Measurements from ENCODE around the gene EFCAB3.
A peak's percentile ranks its signal among the peaks of the same experiment; 100 is the strongest.
"Not testable (repeated sequence)": the region's sequence is repeated elsewhere in the genome, so short reads cannot be mapped to it uniquely, and the experiment has no call there.

Gene EFCAB3

DNA sequence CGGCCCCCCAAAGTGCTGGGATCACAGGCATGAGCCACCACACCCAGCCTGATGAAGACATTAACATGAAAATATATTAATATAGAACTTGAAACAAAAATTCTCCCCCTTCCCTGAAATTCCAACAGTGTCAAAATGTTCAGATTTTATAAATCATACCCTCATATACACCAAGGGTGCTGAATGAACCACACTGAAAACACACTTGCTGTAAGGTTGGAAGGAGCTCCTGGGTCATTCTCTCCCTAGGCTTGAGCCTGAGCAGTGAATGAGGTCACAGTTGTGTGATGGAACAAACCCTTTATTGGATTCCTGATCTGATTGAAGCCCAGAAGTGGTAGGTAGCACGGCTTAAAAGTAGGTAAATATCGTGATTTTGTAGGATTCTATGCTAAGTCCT lies at the start of gene EFCAB3:
Gene EFCAB3 (plus strand): TSS at position 301 of the 400 bp plus-strand sequence. CDS start 2,427 bp downstream, outside the sequence.
- no peak for DNase-seq

DNA sequence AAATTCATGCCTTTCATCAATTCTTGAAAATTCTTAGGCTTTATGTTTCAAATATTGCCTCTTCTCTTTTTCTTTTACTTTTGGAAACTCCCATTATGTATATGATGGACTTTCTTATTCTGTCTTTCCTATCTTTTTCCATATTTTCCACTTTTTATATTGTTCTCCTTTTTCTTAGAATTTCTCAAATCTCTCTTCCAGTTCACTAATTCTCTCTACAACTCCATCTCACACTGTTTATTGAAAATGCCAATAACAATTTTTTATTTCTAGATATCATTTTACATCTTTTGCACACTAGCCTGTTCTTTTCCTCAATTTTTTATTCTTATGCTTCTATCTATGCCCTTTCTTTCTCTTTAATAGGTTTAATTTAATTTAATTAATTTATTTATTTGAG lies 43.8 kb upstream of the EFCAB3 start:
- no peak for DNase-seq

DNA sequence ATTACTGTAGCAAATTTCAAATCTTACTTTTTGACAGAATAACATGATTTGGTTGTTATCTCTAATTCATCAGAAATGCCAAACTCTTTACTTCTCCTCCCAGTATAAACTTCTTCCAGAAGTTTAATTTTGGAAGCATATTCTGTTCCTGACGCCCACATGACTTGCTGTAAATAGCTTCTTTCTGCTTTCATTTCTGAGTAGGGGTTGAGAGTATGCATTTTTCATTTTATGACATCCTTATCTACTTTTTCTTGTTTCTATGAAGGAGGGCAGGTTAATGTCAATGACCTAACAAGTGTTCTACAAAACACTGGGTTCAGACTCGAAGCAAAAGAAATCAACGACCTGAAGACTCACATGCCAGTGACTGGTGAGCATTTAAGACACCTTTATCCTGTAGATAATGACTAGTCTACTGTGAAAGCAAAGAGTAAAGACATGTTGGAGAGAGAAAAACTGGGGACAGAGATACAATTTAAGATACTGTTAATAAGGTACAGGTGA lies 36.5 kb upstream of the EFCAB3 start:
- no peak for DNase-seq

DNA sequence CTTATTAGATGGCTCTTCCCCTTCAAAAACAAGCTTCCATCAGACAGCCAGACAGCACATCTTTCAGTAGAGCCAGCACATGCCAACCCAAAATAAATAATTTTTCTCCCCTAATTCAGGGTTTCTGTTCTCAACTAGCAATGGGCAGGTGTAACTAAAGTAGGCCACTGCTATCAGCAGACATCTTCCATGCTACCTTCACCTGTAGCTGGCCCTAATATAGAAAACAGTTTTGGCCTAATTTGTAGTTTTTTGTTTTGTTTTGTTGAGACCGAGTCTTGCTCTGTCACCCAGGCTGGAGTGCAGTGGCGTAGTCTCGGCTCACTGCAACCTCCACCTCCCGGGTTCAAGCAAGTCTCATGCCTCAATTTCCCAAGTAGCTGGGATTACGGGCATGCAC lies 29.2 kb upstream of the EFCAB3 start:
- DNase-seq: no peak

DNA sequence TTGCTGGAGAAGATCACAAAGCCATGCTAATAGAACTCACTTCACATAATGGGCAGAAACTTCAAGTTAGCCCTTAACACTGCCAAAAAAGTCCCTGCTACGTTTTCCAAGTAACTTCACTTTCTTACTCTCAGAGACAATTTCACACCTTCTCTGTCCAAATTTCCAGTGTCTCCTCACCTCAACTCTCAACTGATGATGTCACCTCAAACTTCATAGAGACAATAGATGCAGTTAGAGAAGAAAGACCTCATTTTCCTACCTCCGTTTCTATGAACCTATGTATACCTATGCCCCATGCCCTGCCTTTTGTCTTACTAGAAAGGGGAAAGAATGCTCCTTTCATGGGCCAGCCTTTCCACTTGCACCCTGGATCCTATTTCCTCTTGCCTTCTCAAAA lies 14.2 kb upstream of the EFCAB3 start:
- DNase-seq: no peak

DNA sequence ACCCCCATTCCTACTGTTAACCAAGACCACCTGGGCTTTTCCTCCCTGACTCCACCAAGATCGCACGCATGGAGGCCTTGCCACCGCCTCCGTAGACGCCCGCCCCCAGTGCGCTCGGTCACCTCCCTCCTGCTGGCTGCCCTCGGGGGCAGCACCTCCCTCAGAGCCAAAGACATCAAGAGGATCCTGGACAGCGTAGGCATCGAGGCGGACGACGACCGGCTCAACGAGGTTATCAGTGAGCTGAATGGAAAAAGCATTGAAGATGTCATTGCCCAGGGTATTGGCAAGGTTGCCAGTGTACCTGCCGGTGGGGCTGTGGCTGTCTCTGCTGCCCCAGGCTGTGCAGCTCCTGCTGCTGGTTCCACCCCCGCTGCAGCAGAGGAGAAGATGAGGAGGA lies 1.2 kb downstream of the EFCAB3 start:
- DNase-seq: no peak

DNA sequence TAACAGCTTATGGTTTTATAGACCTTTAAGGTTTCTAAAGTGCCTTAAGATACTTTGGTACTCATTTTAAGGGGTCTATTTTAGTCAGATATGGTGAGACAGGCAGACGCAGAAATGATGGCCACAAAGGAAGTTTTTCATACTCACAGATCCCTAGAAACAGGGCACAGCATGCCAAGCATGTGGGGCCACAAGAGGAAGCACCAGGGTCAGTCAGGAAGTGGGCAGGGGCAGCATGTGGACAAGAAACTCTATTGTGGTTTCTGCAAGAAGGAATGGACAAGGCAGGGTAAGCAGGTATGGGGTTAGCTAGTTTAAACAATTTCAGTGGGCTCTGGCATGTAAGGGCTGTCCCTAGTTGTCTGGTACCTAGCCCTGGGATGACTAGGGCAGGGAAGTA lies 8.5 kb downstream of the EFCAB3 start:
- DNase-seq: no peak

DNA sequence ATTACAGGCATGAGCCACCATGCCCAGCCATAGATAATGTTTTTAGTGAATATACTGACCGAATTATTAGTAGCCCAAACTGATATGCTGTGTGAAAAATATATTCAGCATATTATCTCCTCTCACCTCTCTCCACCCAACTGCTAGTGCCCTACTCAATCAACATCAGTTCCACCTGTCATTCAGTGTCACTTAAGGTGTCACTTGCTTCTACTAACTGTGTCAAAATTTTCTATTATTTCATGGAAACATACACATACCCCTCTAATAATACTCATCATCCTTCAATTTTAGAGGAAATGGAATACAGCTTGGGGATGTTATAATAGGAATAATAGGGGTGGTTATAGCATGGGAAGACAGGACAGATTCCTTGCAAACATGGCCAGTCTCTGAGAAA lies 12.6 kb downstream of the EFCAB3 start:
- no peak for DNase-seq

DNA sequence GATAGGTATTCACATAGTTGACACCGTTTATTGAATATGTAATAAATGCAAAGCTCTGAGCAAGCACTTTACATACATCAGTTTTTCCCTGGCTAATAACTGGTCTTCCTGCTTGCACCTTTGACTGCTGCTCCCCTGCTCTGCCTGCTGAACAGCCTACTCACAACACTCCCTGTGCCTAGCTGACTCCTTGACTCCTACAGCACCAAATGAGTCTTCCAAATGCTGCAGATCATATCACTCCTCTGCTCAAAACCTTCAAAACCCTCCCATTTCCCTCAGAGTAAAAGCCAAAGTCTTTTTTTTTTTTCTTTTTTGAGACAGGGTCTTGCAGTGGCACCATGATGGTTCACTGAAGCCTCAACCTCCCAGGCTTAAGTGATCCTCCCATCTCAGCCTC lies 18.5 kb downstream of the EFCAB3 start:
- no peak for DNase-seq

DNA sequence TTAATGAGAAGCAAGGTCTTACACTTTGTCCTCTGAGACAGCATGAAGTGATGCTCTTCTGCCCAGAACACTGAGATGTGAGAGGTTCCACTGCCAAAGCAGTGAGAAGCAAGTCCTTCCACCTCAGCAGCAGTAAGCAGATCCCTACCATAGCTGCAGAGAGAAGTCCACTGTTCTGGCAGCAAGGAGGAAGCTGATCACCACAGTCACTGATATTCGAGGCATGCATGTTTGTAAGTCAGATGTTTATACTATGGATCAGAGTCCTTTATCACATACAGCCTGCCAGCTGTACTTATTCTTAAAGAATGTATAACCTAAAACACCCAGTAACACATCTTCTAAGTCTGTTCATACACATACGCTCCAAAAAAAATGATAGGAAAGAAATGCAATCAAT lies 25.1 kb downstream of the EFCAB3 start:
- DNase-seq: no peak

DNA sequence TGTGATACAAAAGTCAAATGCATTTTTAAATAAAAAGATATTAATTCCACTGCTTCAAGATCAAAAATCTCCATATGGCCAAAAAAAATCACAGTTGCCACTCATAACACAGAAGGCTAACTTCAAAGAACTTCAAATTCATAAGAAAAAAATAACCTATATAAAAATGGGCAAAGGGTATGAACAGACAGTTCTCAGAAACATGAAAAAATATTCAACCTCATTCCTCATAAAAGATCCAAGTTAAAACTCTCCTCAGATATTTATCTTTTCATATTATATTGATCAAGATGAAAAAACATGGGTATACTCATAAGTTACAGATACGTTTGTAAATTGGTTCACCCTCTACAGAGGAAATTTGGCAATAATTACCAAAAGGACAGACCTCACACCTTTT lies 32.7 kb downstream of the EFCAB3 start:
- not testable (repeated sequence) for DNase-seq

DNA sequence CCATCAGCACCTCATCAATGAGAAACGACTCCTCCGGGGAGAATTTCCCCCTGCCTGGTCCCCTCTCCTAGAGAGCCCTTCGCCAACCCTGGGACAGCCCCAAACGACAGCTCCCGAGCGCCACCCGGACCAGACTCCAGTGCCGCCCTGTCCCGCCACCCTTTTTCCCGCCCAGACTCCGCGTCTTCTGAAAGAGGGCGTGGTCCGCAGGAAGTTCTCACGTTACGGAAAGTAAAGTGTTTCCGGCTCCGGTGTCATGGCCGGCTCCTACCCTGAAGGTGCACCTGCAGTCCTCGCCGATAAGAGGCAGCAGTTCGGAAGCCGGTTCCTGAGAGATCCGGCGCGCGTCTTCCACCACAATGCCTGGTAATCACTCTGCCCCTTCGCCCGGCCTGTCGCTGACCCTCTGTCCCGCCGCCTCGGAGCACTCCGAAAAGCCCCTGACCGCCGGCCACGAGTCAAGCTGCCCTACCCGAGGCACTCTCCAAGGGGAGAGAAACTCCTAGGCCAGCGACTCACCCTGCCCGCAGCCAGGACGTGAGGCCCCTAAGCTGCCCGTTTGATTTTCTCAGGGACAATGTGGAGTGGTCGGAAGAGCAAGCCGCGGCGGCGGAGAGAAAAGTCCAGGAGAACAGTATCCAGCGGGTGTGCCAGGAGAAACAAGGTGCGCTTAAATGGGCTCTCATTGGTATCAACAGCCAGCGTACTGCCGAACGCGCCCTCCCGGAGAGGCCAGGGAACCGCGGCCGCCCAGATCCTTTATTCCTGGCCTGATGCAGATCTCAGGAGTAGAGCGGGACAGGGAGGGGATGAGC lies 43.5 kb downstream of the EFCAB3 start, which contains the start of gene METTL2A:
Gene METTL2A (plus strand): TSS at position 251 of the 815 bp plus-strand sequence. CDS start 6 bp downstream, at position 257.
- peak in 50 of 51 donors; percentile 8 to 87 (median 66) for DNase-seq

DNA sequence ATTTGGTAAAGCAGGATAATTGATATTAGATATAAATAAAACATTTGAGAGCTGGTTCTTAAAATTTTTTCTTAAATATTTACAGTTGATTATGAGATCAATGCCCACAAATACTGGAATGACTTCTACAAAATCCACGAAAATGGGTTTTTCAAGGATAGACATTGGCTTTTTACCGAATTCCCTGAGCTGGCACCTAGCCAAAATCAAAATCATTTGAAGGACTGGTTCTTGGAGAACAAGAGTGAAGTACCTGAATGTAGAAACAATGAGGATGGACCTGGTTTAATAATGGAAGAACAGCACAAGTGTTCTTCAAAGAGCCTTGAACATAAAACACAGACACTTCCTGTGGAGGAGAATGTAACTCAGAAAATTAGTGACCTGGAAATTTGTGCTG lies 45.9 kb downstream of the EFCAB3 start:
- not testable (repeated sequence) for DNase-seq

DNA sequence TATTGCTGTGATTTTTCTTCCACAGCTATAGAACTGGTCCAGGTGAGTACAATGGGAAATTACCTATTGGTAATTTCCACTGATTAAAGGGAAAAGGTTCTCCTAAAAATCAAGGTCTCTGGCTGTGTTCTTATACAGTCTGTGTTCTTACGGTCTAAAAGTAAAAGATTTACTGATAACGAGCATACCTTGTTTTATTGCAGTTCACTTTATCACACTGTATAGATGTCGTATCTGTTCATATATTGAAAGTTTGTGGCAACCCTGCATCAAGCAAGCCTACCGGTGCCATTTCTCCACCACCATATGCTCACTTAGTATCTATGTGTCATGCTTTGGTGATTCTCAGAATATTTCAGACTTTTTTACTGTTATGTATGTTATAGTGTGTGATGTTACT lies 54.9 kb downstream of the EFCAB3 start:
- not testable (repeated sequence) for DNase-seq

DNA sequence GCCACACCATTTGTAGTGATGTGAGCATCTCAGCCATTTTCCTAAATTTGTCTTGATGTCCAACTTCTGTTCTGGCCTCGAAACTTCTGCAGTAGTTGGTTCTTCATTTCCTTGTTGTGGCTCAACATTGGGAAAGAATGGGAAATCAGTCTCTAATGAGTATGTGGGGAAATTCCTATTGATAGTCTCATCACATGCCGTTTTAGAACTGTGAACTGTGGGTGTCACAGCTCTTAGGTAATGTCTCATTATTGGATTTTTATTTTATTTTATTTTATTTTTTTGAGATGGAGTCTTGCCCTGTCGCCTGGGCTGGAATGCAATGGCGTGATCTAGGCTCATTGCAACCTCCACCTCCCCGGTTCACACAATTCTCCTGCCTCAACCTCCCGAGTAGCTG lies 60.8 kb downstream of the EFCAB3 start:
- not testable (repeated sequence) for DNase-seq

DNA sequence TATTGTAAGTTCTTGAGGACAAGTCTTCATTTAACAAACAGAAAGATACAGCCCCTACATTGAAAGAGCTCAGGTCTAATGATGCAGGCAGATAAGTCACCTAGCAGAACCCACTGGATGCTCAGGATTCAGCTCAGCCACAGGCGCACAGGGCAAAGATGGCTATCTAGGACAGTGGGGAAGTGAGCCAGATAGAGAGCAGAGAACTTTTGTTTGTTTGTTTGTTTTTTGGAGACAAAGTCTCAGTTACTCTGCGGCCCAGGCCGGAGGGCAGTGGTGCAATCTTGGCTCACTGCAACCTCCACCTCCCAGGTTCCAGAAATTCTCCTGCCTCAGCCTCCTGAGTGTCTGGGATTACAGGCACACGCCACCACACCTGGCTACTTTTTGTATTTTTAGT lies 63.7 kb downstream of the EFCAB3 start:
- DNase-seq: no peak

DNA sequence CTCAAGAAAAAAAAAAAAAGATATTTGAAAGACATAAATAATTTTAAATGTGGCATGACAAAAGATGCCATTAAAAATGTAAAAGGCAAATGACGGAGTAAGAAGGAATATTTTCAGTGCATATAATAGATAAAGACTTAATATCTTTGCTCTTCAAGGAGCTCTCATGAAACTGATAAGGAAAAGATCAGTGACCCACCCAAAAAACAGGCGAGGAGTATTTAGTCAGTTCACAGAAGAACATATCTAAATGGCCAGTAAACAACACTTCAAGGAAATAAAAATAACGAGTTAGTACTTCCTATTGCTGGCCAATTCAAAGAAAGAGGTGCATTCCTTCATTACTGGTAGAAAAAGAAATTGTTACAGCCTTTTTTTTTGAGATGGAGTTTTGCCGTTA lies 65.4 kb downstream of the EFCAB3 start:
- DNase-seq: not testable (repeated sequence)

DNA sequence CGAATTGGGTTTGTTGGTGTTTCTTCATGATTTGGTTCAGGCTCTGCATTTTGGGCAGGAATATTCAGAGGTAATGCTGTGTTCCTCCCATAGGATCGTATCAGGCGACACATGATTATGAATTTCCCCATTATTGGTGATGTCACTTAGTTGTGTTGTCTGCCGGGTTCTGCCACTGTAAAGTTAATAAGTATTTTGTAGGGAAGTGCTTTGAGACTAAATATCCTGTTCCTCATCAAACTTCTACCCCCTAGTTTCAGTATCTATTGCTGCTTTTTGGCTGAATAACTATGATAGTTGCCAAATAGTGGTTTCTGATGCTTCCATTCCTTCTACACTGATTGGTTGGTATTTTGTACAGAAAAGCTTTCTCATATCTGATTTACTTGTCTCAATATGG lies 71.8 kb downstream of the EFCAB3 start:
- DNase-seq: not testable (repeated sequence)

DNA sequence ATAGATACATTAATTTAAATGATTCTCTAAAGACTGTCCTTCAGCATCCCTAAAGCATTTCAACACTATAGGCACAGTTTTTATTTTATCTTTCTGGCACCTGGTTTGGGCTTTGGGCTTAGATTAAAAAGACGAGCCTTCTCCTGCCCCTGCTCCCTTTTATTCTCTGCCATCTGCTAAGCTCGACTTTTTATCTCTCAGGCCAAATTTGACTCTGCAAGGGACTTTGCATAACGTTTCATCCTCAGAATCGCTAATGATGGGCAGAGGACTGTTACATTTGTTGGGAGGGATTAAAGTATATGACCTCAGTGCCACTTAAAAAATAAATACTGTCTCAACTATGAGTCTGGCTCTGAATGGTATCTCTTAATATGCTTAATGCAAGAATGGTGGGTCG lies 72.7 kb downstream of the EFCAB3 start:
- not testable (repeated sequence) for DNase-seq

DNA sequence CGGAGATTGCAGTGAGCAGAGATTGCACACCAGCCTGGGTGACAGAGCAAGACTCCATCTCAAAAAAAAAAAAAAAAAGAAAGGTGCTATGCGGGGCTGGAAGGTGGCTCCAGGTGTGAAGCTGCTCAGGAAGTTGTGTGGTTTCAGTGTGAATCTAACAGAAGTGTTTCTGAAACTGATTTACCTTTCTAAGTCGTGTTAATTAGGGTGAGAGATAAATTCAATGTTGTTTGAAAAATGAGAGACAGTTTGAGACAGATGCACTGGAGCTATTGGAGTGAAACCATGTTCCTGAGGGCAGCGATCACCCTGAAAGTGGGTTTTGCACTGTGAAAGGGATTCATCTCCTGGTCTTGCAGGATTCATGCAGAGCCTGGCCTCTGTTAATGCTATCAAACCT lies 73.3 kb downstream of the EFCAB3 start:
- not testable (repeated sequence) for DNase-seq

DNA sequence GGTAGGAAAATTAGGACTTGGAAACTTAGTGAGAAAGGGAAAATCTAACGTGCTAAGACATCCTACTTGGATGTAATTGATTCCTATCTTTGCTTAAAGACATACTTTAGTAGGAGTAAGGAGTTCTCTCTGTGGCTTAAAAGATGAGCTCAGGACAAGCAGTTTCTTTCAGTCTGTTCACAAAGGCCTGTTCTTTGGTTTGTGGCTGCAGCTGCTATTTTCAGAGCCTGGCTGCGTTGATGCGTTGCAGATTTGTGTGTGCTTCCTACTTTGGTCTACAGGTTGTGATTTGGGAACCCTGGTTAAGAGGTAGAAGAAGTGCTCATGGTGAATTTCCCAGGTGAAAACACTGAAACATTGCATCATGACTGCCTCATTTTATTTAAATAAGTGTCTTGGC lies 73.8 kb downstream of the EFCAB3 start:
- DNase-seq: peak in 10 of 51 donors; percentile 3 to 33 (median 11)

DNA sequence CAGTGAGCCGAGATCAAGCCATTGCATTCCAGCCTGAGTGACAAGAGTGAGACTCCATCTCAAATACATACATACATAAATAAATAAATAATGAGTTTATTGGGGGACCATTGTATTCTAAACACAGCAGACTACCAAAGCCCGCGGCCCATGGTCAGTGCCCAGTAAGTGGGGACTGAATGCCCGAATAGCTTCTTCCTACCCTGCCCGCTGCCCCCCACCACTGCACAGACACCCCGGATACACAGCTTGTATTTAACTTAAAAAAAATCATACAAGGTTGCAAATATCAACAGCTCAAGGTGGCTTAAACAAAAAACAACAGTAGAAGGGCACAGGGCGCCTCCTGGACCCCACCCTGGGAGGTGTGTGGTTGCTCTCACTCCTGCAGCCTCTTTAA lies 75.7 kb downstream of the EFCAB3 start:
- no peak for DNase-seq

DNA sequence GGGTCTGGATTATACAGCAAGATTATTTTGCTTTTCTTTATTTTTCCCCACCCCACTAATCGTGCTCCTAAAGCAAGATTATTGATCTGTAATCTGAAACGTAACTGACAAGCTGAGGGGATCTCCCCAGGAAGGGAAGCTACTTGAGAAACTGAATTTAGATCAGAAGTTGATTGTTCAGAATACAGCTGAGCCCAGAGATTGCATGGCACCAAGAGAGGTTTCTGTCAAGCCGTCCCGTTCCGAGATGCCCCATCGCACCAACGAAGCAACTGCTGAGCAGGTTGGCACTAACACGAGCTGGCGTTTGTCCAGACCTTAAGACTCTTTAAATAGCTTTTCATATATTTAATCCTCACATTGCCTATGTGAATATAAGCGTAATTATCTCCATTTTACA lies 78.1 kb downstream of the EFCAB3 start:
- not testable (repeated sequence) for DNase-seq

Data from hypothalamus (tissue), 51 donors.